ENCODE measurements around the gene AIFM1.
A peak's percentile ranks its signal among the peaks of the same experiment; 100 is the strongest.

Gene AIFM1

GRCh38 chrX:130165703-130166502 is at the start of gene AIFM1:
Gene AIFM1 (minus strand): TSS chrX:130165841. CDS start chrX:130165656, 185 bp downstream.
- no peaks in the 10 kb centered on the region for H3K27me3 ChIP-seq (ENCODE audit: control insufficient read depth, insufficient read depth, low read length)

GRCh38 chrX:130213376-130213775 is 47.7 kb upstream of the AIFM1 start:
- no peak for TF ChIP-seq CTCF (IDR thresholded peaks at IDR 0.05)
- Histone ChIP-seq H3K9ac (no peak overlapping the region), H3K27me3 (ENCODE audit: control insufficient read depth, insufficient read depth, low read length) (no peaks in the 10 kb centered on the region), H3K4me3 (ENCODE audit: low read depth, low read length) (no peak overlapping the region), H3K36me3 (ENCODE audit: control insufficient read depth, insufficient read depth, low read length) (no peaks in the 10 kb centered on the region), H3K79me2 (no peaks in the 10 kb centered on the region), H3K9me3 (ENCODE audit: control insufficient read depth, low read length) (no peaks in the 10 kb centered on the region), H3K4me1 (no peaks in the 10 kb centered on the region), H3K27ac (no peak overlapping the region), H2AFZ (no peak overlapping the region), H3K4me2 (ENCODE audit: low read length) (no peak overlapping the region)

More at GRCh38 chrX:130165703-130166502, at the start of gene AIFM1:
- peak within 1 kb of the TSS; percentile 75 for H3K4me3 ChIP-seq (ENCODE audit: low read depth, low read length)
- H3K4me1 ChIP-seq: peaks cover 5% of the 10 kb centered on the region
- peak within 1 kb of the TSS; percentile 85 for H3K27ac ChIP-seq
- peak within 1 kb of the TSS; percentile 81 for H2AFZ ChIP-seq
- H3K4me2 ChIP-seq (ENCODE audit: low read length): peak within 1 kb of the TSS; percentile 81
- no peak within 1 kb of the TSS for H3K9ac ChIP-seq
- no peaks in the 10 kb centered on the region for H3K9me3 ChIP-seq (ENCODE audit: control insufficient read depth, low read length)
- no peaks in the 10 kb centered on the region for H3K79me2 ChIP-seq
- H3K36me3 ChIP-seq (ENCODE audit: control insufficient read depth, insufficient read depth, low read length): no peaks in the 10 kb centered on the region
- no peak for TF ChIP-seq CTCF (IDR thresholded peaks at IDR 0.05)

GRCh38 chrX:130212371-130212770 is 46.7 kb upstream of the AIFM1 start:
- no peak overlapping the region for H3K4me3 ChIP-seq (ENCODE audit: low read depth, low read length)
- TF ChIP-seq CTCF (IDR thresholded peaks at IDR 0.05): no peak
- no peak overlapping the region for H3K4me2 ChIP-seq (ENCODE audit: low read length)
- H3K36me3 ChIP-seq (ENCODE audit: control insufficient read depth, insufficient read depth, low read length): no peaks in the 10 kb centered on the region
- H2AFZ ChIP-seq: no peak overlapping the region
- H3K9me3 ChIP-seq (ENCODE audit: control insufficient read depth, low read length): no peaks in the 10 kb centered on the region
- H3K4me1 ChIP-seq: no peaks in the 10 kb centered on the region
- no peaks in the 10 kb centered on the region for H3K27me3 ChIP-seq (ENCODE audit: control insufficient read depth, insufficient read depth, low read length)
- no peaks in the 10 kb centered on the region for H3K79me2 ChIP-seq
- no peak overlapping the region for H3K27ac ChIP-seq
- no peak overlapping the region for H3K9ac ChIP-seq

- Histone ChIP-seq H3K4me1 (no peaks in the 10 kb centered on the region), H3K27ac (no peak overlapping the region), H2AFZ (no peak overlapping the region), H3K4me3 (ENCODE audit: low read depth, low read length) (no peak overlapping the region), H3K79me2 (no peaks in the 10 kb centered on the region), H3K27me3 (ENCODE audit: control insufficient read depth, insufficient read depth, low read length) (no peaks in the 10 kb centered on the region), H3K4me2 (ENCODE audit: low read length) (no peak overlapping the region), H3K9me3 (ENCODE audit: control insufficient read depth, low read length) (no peaks in the 10 kb centered on the region), H3K36me3 (ENCODE audit: control insufficient read depth, insufficient read depth, low read length) (no peaks in the 10 kb centered on the region), H3K9ac (no peak overlapping the region)
- no peak for TF ChIP-seq CTCF (IDR thresholded peaks at IDR 0.05)
These were observed 46.0 kb upstream of the AIFM1 start for GRCh38 chrX:130211415-130212186.
